Measurements from ENCODE around the gene GNG7.
A peak's percentile ranks its signal among the peaks of the same experiment; 100 is the strongest.
"Not testable (repeated sequence)": the region's sequence is repeated elsewhere in the genome, so short reads cannot be mapped to it uniquely, and the experiment has no call there.

The GNG7 gene

GRCh38 chr19:2608602-2608922, 93.9 kb downstream of the GNG7 start:
- no peak for DNase-seq (ENCODE audit: low spot score)
- ChIA-PET POLR2A (ENCODE audit: low non-redundant PET) (interaction anchor here (0.7 kb wide), 1 partner anchor 21 kb away, joined by 7 read pairs; no protein-coding TSS in a partner anchor), CTCF (interaction anchor here (0.6 kb wide), 1 partner anchor 271 kb away, joined by 4 read pairs; no protein-coding TSS in a partner anchor)
- no peak for TF ChIP-seq CTCF (conservative IDR thresholded peaks at IDR 0.05; ENCODE audit: low read depth)
- H3K27ac ChIP-seq: no peak overlapping the region

GRCh38 chr19:2607712-2608601, 94.5 kb downstream of the GNG7 start:
- ChIA-PET CTCF (interaction anchor here (0.6 kb wide), 2 partner anchors 154 to 270 kb away, joined by 4 read pairs; no protein-coding TSS in a partner anchor), POLR2A (ENCODE audit: low non-redundant PET) (interaction anchor here (0.6 to 0.7 kb wide), 2 partner anchors 20 to 66 kb away, joined by 3 to 7 read pairs; no protein-coding TSS in a partner anchor)
- no peak overlapping the region for H3K27ac ChIP-seq
- DNase-seq (ENCODE audit: low spot score): no peak
- no peak for TF ChIP-seq CTCF (conservative IDR thresholded peaks at IDR 0.05; ENCODE audit: low read depth)

- CTCF ChIA-PET; H3K27ac ChIP-seq; DNase-seq (ENCODE audit: low spot score); POLR2A ChIA-PET (ENCODE audit: low non-redundant PET): not testable (repeated sequence)
Measured at GRCh38 chr19:2606774-2607173, 95.7 kb downstream of the GNG7 start.

- DNase-seq (ENCODE audit: low spot score); H3K27ac ChIP-seq; CTCF ChIA-PET; POLR2A ChIA-PET (ENCODE audit: low non-redundant PET): not testable (repeated sequence)
Measured at GRCh38 chr19:2605889-2606288, 96.6 kb downstream of the GNG7 start.

- ChIA-PET CTCF (no interaction called here), POLR2A (ENCODE audit: low non-redundant PET) (no interaction called here)
- no peak for DNase-seq (ENCODE audit: low spot score)
- H3K27ac ChIP-seq: no peak overlapping the region
- TF ChIP-seq CTCF (conservative IDR thresholded peaks at IDR 0.05; ENCODE audit: low read depth): no peak
Measured at GRCh38 chr19:2604747-2605329, 97.7 kb downstream of the GNG7 start.

- H3K27ac ChIP-seq: peak overlapping the region; percentile 87
- TF ChIP-seq CTCF (conservative IDR thresholded peaks at IDR 0.05; ENCODE audit: low read depth): no peak
- DNase-seq (ENCODE audit: low spot score): no peak
- ChIA-PET POLR2A (ENCODE audit: low non-redundant PET) (no interaction called here), CTCF (interaction anchor here (0.6 to 0.8 kb wide), 2 partner anchors 11 to 119 kb away, joined by 3 to 7 read pairs; no protein-coding TSS in a partner anchor)
Measured at GRCh38 chr19:2603334-2603733, 99.2 kb downstream of the GNG7 start.

- DNase-seq (ENCODE audit: low spot score): peak; percentile 41
- peak overlapping the region; percentile 87 for H3K27ac ChIP-seq
- CTCF ChIA-PET: interaction anchor here (0.5 to 0.8 kb wide), 2 partner anchors 12 to 1485 kb away, joined by 4 to 7 read pairs; no protein-coding TSS in a partner anchor
- POLR2A ChIA-PET (ENCODE audit: low non-redundant PET): interaction anchor here (0.6 kb wide), 3 partner anchors 91 to 1387 kb away, joined by 4 to 7 read pairs (median 4); no protein-coding TSS in a partner anchor
- no peak for TF ChIP-seq CTCF (conservative IDR thresholded peaks at IDR 0.05; ENCODE audit: low read depth)
Measured at GRCh38 chr19:2602391-2603181, 99.9 kb downstream of the GNG7 start.

Measured in RWPE1 (cell line).